SKM-1 treated with dmso at 0.1 percent for 144 hours (cell line): ENCODE data around the gene MT1M.
A peak's percentile ranks its signal among the peaks of the same experiment; 100 is the strongest.
"Not testable (repeated sequence)": the region's sequence is repeated elsewhere in the genome, so short reads cannot be mapped to it uniquely, and the experiment has no call there.

ENCODE experiments used
- DNase-seq: peaks from one replicate; lab custom pipeline; 2025; ENCODE audit not compliant: unreplicated experiment; lab: John Stamatoyannopoulos, UW

The MT1M gene

DNA sequence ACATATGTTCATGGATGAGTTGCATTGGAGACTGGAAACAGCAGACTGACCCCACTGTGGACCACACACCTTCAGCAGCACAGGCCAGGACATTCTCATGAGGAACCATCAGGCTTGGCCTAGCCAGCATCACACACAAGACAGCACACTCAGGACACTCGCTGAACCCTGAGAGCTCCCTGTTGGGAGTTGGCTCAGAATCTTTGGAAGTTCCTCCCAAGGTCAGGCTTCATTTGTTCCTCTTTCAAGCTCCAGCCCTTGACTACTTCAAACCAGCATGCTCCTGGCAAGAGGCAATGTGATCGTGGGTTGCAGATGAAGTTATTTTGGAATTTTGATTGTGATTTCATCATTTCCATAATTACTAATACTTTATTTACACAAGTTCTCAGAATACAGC lies 39.2 kb downstream of the MT1M start:
- not testable (repeated sequence) for DNase-seq

DNA sequence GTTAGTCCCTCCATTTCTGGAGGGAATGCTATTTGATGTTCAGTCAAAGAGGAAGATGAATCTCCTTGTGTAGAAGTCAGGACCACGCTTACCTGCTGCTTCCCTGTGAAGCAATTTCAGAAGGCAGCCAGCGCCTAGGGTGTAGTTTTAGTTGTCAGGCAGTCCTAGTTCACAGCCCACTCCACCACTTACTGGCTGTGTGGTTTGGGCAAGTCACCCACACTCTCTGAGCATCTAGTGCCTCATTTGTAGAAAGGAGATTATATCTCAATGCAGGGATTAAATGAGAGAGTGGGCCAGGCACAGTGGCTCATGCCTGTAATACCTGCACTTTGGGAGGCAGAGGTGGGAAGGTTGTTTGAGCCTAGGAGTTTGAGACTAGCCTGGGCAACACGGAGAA lies 39.7 kb downstream of the MT1M start:
- DNase-seq = not testable (repeated sequence)

- DNase-seq = no peak
These were observed 40.5 kb downstream of the MT1M start for GRCh38 chr16:56672761-56673536.

GRCh38 chr16:56673921-56674320 lies 41.5 kb downstream of the MT1M start:
- peak; percentile 25 for DNase-seq

- not testable (repeated sequence) for DNase-seq
These were observed 42.1 kb downstream of the MT1M start for GRCh38 chr16:56674570-56674969.

DNA sequence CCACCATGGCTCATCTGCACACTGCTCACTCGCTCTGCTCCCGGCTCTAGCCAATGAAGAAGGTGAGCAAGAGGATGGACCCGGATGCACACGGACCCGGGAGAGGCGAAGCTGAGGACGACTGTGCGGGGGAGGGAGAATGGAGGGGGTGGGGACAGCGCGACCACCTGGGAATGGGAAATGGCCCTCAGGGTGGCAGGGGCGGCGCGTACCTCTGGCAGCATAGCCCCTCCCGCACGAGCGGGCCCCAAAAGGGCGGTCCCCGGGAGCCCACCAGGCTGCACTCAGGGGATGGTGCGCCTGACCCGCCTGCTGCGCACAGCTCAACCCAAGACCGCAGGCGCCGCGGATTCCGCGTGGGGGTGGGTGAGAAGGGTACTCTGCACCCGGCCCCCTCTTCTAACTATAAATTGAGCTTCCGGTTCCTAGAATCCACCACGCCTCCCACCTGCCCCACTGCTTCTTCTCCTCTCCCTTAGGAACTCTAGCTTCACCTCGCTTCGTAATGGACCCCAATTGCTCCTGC lies 43.3 kb downstream of the MT1M start:
- no peak for DNase-seq

DNA sequence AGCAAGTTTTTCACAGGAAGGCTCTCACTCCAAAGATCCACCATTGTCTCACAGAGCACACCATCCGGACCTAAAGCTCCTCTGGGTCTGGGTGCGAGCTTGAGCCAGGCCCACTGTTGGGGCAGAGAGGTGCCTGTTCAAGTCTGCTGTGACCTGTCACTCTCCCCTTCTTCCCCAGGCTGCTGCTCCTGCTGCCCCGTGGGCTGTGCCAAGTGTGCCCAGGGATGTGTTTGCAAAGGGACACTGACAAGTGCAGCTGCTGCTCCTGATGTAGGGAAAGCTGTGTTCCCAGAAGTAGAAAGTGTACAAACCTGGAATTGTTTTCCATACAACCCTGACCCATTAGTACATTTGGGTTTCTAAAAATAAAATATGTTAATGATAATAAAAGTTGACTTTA lies 45.0 kb downstream of the MT1M start:
- DNase-seq = no peak

- no peak for DNase-seq
These were observed 46.7 kb downstream of the MT1M start for GRCh38 chr16:56679078-56679730.

GRCh38 chr16:56679818-56680217 lies 47.4 kb downstream of the MT1M start:
- no peak for DNase-seq

DNA sequence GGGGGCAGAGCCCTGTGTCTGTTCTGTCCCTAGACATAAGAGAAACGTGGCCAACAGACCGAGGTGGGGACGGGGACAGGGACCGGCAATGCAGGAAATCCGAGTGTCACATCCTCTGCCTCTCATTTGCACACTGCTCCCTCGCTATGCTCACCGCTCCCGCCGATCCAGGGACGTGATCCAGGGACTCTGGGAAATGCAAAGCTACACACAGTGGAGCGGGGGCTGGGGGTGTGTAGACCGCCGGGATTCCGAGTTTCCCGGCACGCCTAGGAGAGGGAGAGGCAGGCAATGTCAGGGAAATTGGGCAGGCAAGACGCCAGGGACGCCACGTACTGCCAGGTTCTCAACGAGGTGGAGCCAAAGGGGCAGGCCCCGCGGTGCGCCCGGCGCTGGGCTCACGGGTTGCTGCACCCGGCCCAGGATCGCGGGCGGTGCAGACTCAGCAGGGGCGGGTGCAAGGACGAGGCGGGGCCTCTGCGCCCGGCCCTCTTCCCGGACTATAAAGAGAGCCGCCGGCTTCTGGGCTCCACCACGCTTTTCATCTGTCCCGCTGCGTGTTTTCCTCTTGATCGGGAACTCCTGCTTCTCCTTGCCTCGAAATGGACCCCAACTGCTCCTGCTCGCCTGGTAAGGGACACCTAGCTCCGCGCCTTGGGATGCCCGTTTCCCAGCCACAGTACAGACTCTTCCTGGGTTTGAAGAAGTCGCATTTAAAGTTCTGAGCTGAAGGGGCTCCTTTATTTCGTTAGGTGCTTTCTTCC lies 49.7 kb downstream of the MT1M start, which contains the start of gene MT1X:
Gene MT1X, plus strand, starts transcription at position 532 of the 764 bp plus-strand sequence. Its CDS starts 71 bp downstream, at position 603.
- peak; percentile 90 for DNase-seq

GRCh38 chr16:56682703-56683397 lies 50.4 kb downstream of the MT1M start:
- no peak for DNase-seq
